Endothelial cell of umbilical vein (primary cell): ENCODE measurements around the gene TYRO3. TPM values are rescaled to one million over a fixed set of nuclear protein-coding genes. Genes with fewer than 3 reads are reported as not detected.

Experiments
- BruUV-seq: library from RNA; stranded (reverse); fragments of 400-500 nt; replicated peaks from 2 replicates; lab custom pipeline; 2021; lab: Mats Ljungman, UMichigan
- CTCF ChIA-PET: fragments of 300-600, 350-600 bp; sonication (Branson Sonifier 250); formaldehyde crosslinking; loops from one replicate; lab custom pipeline; 2021; ENCODE audit warnings: antibody characterized with exemption, inconsistent platforms; lab: Charles Lee
- POLR2A ChIA-PET: fragments of 300-600, 350-600 bp; sonication (Branson Sonifier 250); formaldehyde crosslinking; loops from one replicate; lab custom pipeline; 2021; ENCODE audit warnings: antibody characterized with exemption, inconsistent platforms; lab: Charles Lee
- DNase-seq: peaks from one replicate; pipeline ENCODE4 v3.0.0-alpha.2; 2011; ENCODE audit warnings: low read depth, low spot score
- FAIRE-seq: peaks from 2 replicates; lab custom pipeline; 2011; peaks lifted over from hg19 to GRCh38; lab: Jason Lieb, UNC
- H2AFZ ChIP-seq: 2 replicates; pipeline ENCODE4 v1.6.0; 2012; ENCODE audit warnings: low read depth, low read length, control low read depth, inconsistent platforms
- H3K27ac ChIP-seq: 2 replicates; pipeline ENCODE4 v1.5.1; 2011; ENCODE audit warnings: low read depth, mild to moderate bottlenecking, control low read depth, low read length, moderate library complexity; ENCODE audit not compliant: insufficient read depth
- H3K27me3 ChIP-seq, 2 experiments: 2 replicates each; pipeline versions ENCODE4 v1.6.0 to v1.6.1; 2011; ENCODE audit warnings: low read length in 2 of 2, mixed read lengths in 1 of 2; ENCODE audit not compliant: control insufficient read depth in 2 of 2, insufficient read depth in 2 of 2
- H3K36me3 ChIP-seq, 2 experiments: 2 replicates in 1 of 2; 3 replicates in 1 of 2; pipeline ENCODE4 v1.5.1; 2011; ENCODE audit warnings: low read length in 2 of 2, mild to moderate bottlenecking in 1 of 2, moderate library complexity in 1 of 2; ENCODE audit not compliant: control insufficient read depth in 2 of 2, insufficient read depth in 2 of 2; ENCODE audit errors: extremely low read depth in 1 of 2
- H3K4me1 ChIP-seq: 3 replicates; pipeline ENCODE4 v1.5.1; 2011; ENCODE audit warnings: mild to moderate bottlenecking, low read length; ENCODE audit not compliant: control insufficient read depth, insufficient read depth; ENCODE audit errors: extremely low read depth
- H3K4me2 ChIP-seq: 2 replicates; pipeline ENCODE4 v1.6.1; 2011; ENCODE audit warnings: low read length, control low read depth, mixed read lengths; ENCODE audit not compliant: insufficient read depth
- H3K4me3 ChIP-seq, 3 experiments: fragments of 200-600 bp in 1 of 3; sonication (generic), shearing (Covaris generic) in 1 of 3; replicated peaks in 1 of 3; 2 replicates each; pipeline ENCODE4 v1.5.1; 2011 to 2016; ENCODE audit warnings: control low read depth in 3 of 3, low read length in 3 of 3, mild to moderate bottlenecking in 2 of 3, inconsistent platforms in 1 of 3, low read depth in 1 of 3, moderate library complexity in 1 of 3; ENCODE audit not compliant: insufficient read depth in 1 of 3
- H3K79me2 ChIP-seq: 2 replicates; pipeline ENCODE4 v1.6.0; 2012; ENCODE audit warnings: low read length, inconsistent platforms; ENCODE audit not compliant: control insufficient read depth, insufficient read depth
- H3K9ac ChIP-seq: replicated peaks from 2 replicates; pipeline ENCODE3; 2011; ENCODE audit warnings: low read length, control low read depth; ENCODE audit not compliant: insufficient read depth; ENCODE audit errors: extremely low read depth
- H3K9me1 ChIP-seq: replicated peaks from 3 replicates; pipeline ENCODE4 v1.6.0; 2011; ENCODE audit warnings: mild to moderate bottlenecking, low read length; ENCODE audit not compliant: control insufficient read depth, insufficient read depth; ENCODE audit errors: extremely low read depth
- H3K9me3 ChIP-seq: replicated peaks from 2 replicates; pipeline ENCODE4 v1.5.1; 2012; ENCODE audit warnings: low read length, inconsistent platforms; ENCODE audit not compliant: control insufficient read depth, insufficient read depth
- H4K20me1 ChIP-seq: replicated peaks from 2 replicates; pipeline ENCODE3; 2011; ENCODE audit warnings: mild to moderate bottlenecking, low read length; ENCODE audit not compliant: control insufficient read depth, insufficient read depth; ENCODE audit errors: extremely low read depth
- EZH2 ChIP-seq: IDR thresholded peaks from 2 replicates; pipeline ENCODE4 v1.6.1; 2012; ENCODE audit warnings: borderline replicate concordance, low read depth, mild to moderate bottlenecking, moderate library complexity, low read length, inconsistent platforms; ENCODE audit not compliant: severe bottlenecking
- dilution Hi-C: fragments of 300-500 bp; cut with MboI; formaldehyde crosslinking; loops from one replicate; pipeline ENCODE4 v1.15.0; 2019; ENCODE audit warnings: low sequenced_read_pairs; ENCODE audit not compliant: extremely low pct_ligation_motif_present
- intact Hi-C: fragments of 100-400 bp; cut with micrococcal nuclease; formaldehyde crosslinking; loops from one replicate; pipeline ENCODE4 v1.10.0; 2022
- polyA plus RNA-seq, 4 experiments: library from polyadenylated mRNA; depleted of rRNA in 3 of 4; stranded (reverse) in 3 of 4; unstranded in 1 of 4; fragments of >200 nt; gene quantifications; 2 replicates each; pipeline versions ENCODE4 v1.2.1 to v1.2.3, GENCODE V29; 2011 to 2012; ENCODE audit warnings: missing spikeins in 1 of 4
- total RNA-seq: library from RNA; stranded (reverse); gene quantifications from 2 replicates; pipeline ENCODE4 v1.2.3, GENCODE V29; 2021
- TF ChIP-seq, protein P1 (sequence below), 2 donors: IDR thresholded peaks; 1 replicate in 1 of 2; 2 replicates in 1 of 2; pipeline ENCODE4 v1.5.1; 2011; ENCODE audit warnings: low read length in 2 of 2, mild to moderate bottlenecking in 2 of 2, moderate library complexity in 2 of 2, control low read depth in 1 of 2, inconsistent platforms in 1 of 2, low read depth in 1 of 2; ENCODE audit not compliant: insufficient read depth in 1 of 2; ENCODE audit errors: extremely low read depth in 1 of 2

The TYRO3 gene
- total and polyA plus RNA-seq, 2 donors (not counting 3 experiments of a cell fraction or from before 2014, with no cell fraction given) = 14.1 to 14.5 TPM

DNA sequence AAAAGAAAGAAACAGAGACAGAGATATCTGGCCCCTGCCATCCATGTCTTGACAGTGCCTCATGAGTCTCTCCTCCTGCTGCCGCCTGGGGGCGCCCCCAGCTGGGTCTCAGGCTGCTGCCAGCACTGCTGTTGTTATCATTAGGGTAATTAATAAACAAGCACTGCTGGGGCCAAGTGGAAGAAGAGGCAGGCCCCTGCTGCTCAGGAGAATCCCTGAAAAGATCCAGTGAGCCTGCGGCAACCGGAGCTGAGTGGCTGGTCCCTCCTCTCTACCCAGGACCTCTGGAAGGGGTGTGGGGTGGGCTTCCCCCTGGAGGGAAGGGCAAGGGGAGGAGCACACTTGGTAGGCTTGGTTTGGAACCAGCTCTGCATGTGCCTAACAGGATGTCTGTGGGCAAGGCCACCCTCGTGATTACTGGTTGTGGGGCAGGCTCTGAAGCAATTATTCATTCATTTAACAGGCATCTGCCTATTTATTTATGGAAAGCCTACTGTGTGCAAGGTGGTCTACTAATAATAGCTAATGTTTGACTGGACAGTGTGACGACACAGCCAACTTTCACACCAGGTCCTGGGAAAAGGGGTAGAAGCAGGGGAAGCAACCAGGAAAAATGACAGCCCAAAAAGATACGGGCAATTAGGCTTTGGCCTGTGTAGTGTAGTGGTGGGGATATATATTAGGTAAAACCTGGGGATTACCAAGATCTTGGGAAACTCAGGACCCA, 1.2 kb upstream of the TYRO3 start:
- Histone ChIP-seq H3K4me2 (peak overlapping the region; percentile 61), H2AFZ (peak overlapping the region; percentile 70), H3K36me3 (no peaks in the 10 kb centered on the region), H3K4me3 (peak overlapping the region in 1 of 3 experiments; percentile 35), H3K9me1 (no peaks in the 10 kb centered on the region), H3K9me3 (no peaks in the 10 kb centered on the region), H3K27me3 (no peaks in the 10 kb centered on the region), H3K4me1 (peaks cover 22% of the 10 kb centered on the region), H3K79me2 (no peaks in the 10 kb centered on the region), H3K9ac (no peak overlapping the region), H3K27ac (no peak overlapping the region), H4K20me1 (no peaks in the 10 kb centered on the region)
- TF ChIP-seq, protein P1, sequence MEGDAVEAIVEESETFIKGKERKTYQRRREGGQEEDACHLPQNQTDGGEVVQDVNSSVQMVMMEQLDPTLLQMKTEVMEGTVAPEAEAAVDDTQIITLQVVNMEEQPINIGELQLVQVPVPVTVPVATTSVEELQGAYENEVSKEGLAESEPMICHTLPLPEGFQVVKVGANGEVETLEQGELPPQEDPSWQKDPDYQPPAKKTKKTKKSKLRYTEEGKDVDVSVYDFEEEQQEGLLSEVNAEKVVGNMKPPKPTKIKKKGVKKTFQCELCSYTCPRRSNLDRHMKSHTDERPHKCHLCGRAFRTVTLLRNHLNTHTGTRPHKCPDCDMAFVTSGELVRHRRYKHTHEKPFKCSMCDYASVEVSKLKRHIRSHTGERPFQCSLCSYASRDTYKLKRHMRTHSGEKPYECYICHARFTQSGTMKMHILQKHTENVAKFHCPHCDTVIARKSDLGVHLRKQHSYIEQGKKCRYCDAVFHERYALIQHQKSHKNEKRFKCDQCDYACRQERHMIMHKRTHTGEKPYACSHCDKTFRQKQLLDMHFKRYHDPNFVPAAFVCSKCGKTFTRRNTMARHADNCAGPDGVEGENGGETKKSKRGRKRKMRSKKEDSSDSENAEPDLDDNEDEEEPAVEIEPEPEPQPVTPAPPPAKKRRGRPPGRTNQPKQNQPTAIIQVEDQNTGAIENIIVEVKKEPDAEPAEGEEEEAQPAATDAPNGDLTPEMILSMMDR (IDR thresholded peaks at IDR 0.05; ENCODE audit: extremely low read depth in 1 of 2, insufficient read depth in 1 of 2, low read depth in 1 of 2, low read length in 2 of 2) = peak; percentile 90 to 91
- TF ChIP-seq EZH2 = no peak
- FAIRE-seq (peak; percentile 89), DNase-seq (peak; percentile 82)
- CTCF ChIA-PET = interaction anchor here (0.7 to 2.8 kb wide), 24 partner anchors 9 to 347 kb away, joined by 3 to 29 read pairs (median 4); partner anchors contain the start of genes MAPKBP1 and RPAP1
- no TSS peak for BruUV-seq
- dilution Hi-C loops (no loop called here), intact Hi-C loops (loop anchor here (1.0 to 5.0 kb wide), 6 partner anchors 14 to 253 kb away; partner anchors contain the start of genes MAPKBP1, MGA and RPAP1)
- POLR2A ChIA-PET = interaction anchor here (0.6 kb wide), 1 partner anchor 18 kb away, joined by 8 read pairs; no protein-coding TSS in a partner anchor
